Transverse colon (tissue), 4 donors: ENCODE results near the gene ACP2.

Experiments
- POLR2AphosphoS5 ChIP-seq, 3 donors: sonication (generic); formaldehyde crosslinking; IDR thresholded peaks; one replicate each; pipeline ENCODE4 v1.6.1; 2016; ENCODE audit warnings: antibody characterized with exemption in 3 of 3
- TF ChIP-seq, protein P1 (sequence below), 5 experiments: fragments of 200-600 bp in 3 of 5; fragments of 450-650 bp in 2 of 5; sonication (generic) in 3 of 5; IDR thresholded peaks; 1 replicate in 2 of 5; 2 replicates in 3 of 5; pipeline ENCODE4 v1.5.1; 2016 to 2017; ENCODE audit warnings: antibody characterized with exemption in 5 of 5, inconsistent platforms in 3 of 5, mild to moderate bottlenecking in 2 of 5, moderate library complexity in 1 of 5

DNA sequence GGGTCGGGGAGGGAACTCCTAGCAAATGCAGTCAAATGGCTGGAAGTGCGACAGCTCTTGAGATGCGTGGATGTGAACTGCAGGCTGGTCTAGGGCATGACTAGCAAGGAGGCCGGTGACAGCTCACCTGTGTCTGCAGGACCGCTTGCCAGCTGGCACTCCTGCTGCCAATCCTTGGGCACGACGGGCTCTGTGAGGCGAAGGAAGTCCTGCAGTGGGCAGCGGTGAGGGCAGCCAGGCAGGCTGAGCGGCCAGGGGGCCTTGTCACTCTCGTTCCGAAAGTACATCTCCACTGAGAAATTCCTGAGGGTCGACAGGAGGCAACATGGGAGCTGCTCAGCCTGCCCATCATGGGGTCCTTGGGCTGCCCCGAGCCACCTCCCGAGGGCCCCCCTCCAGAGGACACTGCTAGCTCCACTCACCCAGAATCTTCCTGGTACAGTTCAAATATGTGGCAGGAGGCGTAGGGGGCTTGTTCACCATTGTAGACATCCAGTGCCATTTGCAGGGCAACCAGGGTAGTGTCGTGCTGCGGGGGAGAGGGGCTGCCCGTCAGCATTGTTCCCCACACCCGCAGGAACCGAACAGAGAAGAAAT, 5.9 kb downstream of the ACP2 start:
- TF ChIP-seq, protein P1, sequence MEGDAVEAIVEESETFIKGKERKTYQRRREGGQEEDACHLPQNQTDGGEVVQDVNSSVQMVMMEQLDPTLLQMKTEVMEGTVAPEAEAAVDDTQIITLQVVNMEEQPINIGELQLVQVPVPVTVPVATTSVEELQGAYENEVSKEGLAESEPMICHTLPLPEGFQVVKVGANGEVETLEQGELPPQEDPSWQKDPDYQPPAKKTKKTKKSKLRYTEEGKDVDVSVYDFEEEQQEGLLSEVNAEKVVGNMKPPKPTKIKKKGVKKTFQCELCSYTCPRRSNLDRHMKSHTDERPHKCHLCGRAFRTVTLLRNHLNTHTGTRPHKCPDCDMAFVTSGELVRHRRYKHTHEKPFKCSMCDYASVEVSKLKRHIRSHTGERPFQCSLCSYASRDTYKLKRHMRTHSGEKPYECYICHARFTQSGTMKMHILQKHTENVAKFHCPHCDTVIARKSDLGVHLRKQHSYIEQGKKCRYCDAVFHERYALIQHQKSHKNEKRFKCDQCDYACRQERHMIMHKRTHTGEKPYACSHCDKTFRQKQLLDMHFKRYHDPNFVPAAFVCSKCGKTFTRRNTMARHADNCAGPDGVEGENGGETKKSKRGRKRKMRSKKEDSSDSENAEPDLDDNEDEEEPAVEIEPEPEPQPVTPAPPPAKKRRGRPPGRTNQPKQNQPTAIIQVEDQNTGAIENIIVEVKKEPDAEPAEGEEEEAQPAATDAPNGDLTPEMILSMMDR (IDR thresholded peaks at IDR 0.05) = no peak
- no peak for TF ChIP-seq POLR2AphosphoS5 (IDR thresholded peaks at IDR 0.05)
